ENCODE data around the gene OCSTAMP.

DNA sequence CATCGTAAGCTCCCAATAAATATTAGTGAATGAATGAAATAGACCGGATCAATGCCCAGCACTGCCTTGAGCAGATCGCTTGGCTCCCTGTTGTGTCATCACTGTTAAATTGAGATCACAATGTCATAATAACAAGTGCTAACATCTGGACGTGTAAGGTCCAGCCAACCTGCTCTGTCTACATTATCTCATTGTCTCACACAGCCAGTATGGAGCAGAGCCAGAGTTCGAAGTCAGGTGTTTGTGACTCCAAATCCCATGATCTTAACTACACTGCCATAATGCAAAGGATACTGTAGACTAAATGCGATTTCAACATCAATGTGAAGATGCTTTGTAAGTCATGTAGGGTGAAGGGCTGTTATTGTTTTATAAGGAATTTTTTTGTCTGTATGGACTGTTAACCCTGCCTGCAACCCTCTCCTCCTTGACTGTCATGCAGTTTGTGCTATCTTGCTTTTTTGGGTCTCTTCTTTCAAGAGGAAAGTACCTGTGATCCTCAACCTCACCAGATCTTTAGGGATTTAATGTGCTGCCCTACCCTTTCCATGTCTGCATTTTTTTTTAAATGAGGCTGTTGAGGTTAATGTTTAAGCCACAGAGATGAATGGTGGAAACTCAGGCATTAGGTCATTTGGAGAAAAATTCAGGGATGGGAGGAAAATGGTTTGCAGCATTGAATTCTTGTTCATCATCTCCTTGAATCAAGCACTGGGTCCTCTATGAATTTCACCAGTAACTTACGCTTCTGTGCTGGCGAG lies 49.0 kb upstream of the OCSTAMP start:
- TF ChIP-seq, protein P1, sequence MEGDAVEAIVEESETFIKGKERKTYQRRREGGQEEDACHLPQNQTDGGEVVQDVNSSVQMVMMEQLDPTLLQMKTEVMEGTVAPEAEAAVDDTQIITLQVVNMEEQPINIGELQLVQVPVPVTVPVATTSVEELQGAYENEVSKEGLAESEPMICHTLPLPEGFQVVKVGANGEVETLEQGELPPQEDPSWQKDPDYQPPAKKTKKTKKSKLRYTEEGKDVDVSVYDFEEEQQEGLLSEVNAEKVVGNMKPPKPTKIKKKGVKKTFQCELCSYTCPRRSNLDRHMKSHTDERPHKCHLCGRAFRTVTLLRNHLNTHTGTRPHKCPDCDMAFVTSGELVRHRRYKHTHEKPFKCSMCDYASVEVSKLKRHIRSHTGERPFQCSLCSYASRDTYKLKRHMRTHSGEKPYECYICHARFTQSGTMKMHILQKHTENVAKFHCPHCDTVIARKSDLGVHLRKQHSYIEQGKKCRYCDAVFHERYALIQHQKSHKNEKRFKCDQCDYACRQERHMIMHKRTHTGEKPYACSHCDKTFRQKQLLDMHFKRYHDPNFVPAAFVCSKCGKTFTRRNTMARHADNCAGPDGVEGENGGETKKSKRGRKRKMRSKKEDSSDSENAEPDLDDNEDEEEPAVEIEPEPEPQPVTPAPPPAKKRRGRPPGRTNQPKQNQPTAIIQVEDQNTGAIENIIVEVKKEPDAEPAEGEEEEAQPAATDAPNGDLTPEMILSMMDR (IDR thresholded peaks at IDR 0.05) = no peak
- no peak for TF ChIP-seq POLR2A (IDR thresholded peaks at IDR 0.05)

Measured in thyroid gland (tissue), 4 donors.